ENCODE results near the gene PRDM5. TPM values are rescaled to one million over a fixed set of nuclear protein-coding genes. Genes with fewer than 3 reads are reported as not detected.

PRDM5 gene
- total RNA-seq (2011; cell fraction: chromatin; rRNA removed; ENCODE audit: low replicate concordance) = not detected in 2 replicates
- not detected in 2 replicates for total RNA-seq (2011; cell fraction: nucleolus; rRNA removed)
- total RNA-seq (2011; cell fraction: nucleoplasm; rRNA removed) = not detected in 2 replicates
- total RNA-seq (2014; rRNA removed) (not detected in 2 replicates), total RNA-seq (2014; rRNA removed; fragmentation: Illumina TruSeq; extraction: Trizol) (not detected in 2 replicates), total RNA-seq (2015; rRNA removed; fragmentation: Illumina TruSeq; extraction: Trizol) (not detected in 2 replicates), total RNA-seq (2021) (not detected in 2 replicates), polyA plus RNA-seq (2011; rRNA removed) (not detected in 2 replicates), polyA plus RNA-seq (2014; fragmentation: Illumina TruSeq; extraction: Trizol) (not detected in 2 replicates), polyA plus RNA-seq (2014; fragmentation: Nextera tagmentation; extraction: Ambion mirVana) (not detected), polyA plus RNA-seq (2014; rRNA removed) (not detected in 2 replicates), polyA minus RNA-seq (2011; rRNA and poly(A)+ RNA removed) (not detected in 2 replicates), Bru-seq, nascent RNA (percentile 1 among the genes with signal in this experiment), BruChase-seq, experiment 1, labeled RNA remaining after a 2-hour chase (percentile 0 among the genes with signal in this experiment), BruChase-seq, experiment 2, labeled RNA remaining after a 6-hour chase (percentile 1 among the genes with signal in this experiment)
- not detected in 2 replicates for polyA plus RNA-seq (2011; cell fraction: cytosol; rRNA removed)
- polyA plus RNA-seq (2011; cell fraction: nucleus; rRNA removed) = not detected in 2 replicates
- polyA plus RNA-seq (2012) = not detected in 2 replicates
- polyA minus RNA-seq (2011; cell fraction: cytosol; rRNA and poly(A)+ RNA removed) = not detected in 2 replicates
- not detected in 2 replicates for polyA minus RNA-seq (2011; cell fraction: nucleus; rRNA and poly(A)+ RNA removed)
- long read RNA-seq, experiment 1 = 0 reads
- long read RNA-seq, experiment 2 = 0 reads
- long read RNA-seq, experiment 3 = 0 reads

GRCh38 chr4:120922381-120923206, at the start of gene PRDM5:
Gene PRDM5, minus strand, starts transcription at chr4:120922726. Its CDS starts 118 bp downstream, at chr4:120922608.
- no peak within 1 kb of the TSS for H2AFZ ChIP-seq (ENCODE audit: low read depth, low read length)
- TF ChIP-seq ZNF24 (IDR thresholded peaks at IDR 0.05) (no peak), TAF9B (IDR thresholded peaks at IDR 0.05; ENCODE audit: partially characterized antibody) (no peak), IFI16 (CRISPR knock-in tag; IDR thresholded peaks at IDR 0.05) (no peak), RFX7 (CRISPR knock-in tag; IDR thresholded peaks at IDR 0.05) (no peak)
- TF ChIP-seq, protein P1, sequence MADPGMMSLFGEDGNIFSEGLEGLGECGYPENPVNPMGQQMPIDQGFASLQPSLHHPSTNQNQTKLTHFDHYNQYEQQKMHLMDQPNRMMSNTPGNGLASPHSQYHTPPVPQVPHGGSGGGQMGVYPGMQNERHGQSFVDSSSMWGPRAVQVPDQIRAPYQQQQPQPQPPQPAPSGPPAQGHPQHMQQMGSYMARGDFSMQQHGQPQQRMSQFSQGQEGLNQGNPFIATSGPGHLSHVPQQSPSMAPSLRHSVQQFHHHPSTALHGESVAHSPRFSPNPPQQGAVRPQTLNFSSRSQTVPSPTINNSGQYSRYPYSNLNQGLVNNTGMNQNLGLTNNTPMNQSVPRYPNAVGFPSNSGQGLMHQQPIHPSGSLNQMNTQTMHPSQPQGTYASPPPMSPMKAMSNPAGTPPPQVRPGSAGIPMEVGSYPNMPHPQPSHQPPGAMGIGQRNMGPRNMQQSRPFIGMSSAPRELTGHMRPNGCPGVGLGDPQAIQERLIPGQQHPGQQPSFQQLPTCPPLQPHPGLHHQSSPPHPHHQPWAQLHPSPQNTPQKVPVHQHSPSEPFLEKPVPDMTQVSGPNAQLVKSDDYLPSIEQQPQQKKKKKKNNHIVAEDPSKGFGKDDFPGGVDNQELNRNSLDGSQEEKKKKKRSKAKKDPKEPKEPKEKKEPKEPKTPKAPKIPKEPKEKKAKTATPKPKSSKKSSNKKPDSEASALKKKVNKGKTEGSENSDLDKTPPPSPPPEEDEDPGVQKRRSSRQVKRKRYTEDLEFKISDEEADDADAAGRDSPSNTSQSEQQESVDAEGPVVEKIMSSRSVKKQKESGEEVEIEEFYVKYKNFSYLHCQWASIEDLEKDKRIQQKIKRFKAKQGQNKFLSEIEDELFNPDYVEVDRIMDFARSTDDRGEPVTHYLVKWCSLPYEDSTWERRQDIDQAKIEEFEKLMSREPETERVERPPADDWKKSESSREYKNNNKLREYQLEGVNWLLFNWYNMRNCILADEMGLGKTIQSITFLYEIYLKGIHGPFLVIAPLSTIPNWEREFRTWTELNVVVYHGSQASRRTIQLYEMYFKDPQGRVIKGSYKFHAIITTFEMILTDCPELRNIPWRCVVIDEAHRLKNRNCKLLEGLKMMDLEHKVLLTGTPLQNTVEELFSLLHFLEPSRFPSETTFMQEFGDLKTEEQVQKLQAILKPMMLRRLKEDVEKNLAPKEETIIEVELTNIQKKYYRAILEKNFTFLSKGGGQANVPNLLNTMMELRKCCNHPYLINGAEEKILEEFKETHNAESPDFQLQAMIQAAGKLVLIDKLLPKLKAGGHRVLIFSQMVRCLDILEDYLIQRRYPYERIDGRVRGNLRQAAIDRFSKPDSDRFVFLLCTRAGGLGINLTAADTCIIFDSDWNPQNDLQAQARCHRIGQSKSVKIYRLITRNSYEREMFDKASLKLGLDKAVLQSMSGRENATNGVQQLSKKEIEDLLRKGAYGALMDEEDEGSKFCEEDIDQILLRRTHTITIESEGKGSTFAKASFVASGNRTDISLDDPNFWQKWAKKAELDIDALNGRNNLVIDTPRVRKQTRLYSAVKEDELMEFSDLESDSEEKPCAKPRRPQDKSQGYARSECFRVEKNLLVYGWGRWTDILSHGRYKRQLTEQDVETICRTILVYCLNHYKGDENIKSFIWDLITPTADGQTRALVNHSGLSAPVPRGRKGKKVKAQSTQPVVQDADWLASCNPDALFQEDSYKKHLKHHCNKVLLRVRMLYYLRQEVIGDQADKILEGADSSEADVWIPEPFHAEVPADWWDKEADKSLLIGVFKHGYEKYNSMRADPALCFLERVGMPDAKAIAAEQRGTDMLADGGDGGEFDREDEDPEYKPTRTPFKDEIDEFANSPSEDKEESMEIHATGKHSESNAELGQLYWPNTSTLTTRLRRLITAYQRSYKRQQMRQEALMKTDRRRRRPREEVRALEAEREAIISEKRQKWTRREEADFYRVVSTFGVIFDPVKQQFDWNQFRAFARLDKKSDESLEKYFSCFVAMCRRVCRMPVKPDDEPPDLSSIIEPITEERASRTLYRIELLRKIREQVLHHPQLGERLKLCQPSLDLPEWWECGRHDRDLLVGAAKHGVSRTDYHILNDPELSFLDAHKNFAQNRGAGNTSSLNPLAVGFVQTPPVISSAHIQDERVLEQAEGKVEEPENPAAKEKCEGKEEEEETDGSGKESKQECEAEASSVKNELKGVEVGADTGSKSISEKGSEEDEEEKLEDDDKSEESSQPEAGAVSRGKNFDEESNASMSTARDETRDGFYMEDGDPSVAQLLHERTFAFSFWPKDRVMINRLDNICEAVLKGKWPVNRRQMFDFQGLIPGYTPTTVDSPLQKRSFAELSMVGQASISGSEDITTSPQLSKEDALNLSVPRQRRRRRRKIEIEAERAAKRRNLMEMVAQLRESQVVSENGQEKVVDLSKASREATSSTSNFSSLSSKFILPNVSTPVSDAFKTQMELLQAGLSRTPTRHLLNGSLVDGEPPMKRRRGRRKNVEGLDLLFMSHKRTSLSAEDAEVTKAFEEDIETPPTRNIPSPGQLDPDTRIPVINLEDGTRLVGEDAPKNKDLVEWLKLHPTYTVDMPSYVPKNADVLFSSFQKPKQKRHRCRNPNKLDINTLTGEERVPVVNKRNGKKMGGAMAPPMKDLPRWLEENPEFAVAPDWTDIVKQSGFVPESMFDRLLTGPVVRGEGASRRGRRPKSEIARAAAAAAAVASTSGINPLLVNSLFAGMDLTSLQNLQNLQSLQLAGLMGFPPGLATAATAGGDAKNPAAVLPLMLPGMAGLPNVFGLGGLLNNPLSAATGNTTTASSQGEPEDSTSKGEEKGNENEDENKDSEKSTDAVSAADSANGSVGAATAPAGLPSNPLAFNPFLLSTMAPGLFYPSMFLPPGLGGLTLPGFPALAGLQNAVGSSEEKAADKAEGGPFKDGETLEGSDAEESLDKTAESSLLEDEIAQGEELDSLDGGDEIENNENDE (IDR thresholded peaks at IDR 0.05; ENCODE audit: low read depth, low read length) = no peak

More at GRCh38 chr4:120922381-120923206, at the start of gene PRDM5:
- 26% methylated on average over 51 of the region's 86 CpGs for WGBS (ENCODE audit: insufficient coverage, low coverage, missing lambda C conversion rate)
- Histone ChIP-seq H3K9ac (ENCODE audit: insufficient read depth in 1 of 2, low read depth in 2 of 2, low read length in 2 of 2) (no peak within 1 kb of the TSS), H4K20me1 (replicated peaks; ENCODE audit: control insufficient read depth, insufficient read depth, low read length) (no peaks in the 10 kb centered on the region), H3K9me3 (replicated peaks; ENCODE audit: control insufficient read depth, insufficient read depth, low read depth, low read length) (no peaks in the 10 kb centered on the region), H3K9me1 (ENCODE audit: control insufficient read depth, insufficient read depth, low read length) (no peaks in the 10 kb centered on the region), H3K36me3 (ENCODE audit: control insufficient read depth, insufficient read depth, low read length) (no peaks in the 10 kb centered on the region), H3K4me1 (replicated peaks in 1 of 2; ENCODE audit: control insufficient read depth in 2 of 2, insufficient read depth in 2 of 2, low read length in 2 of 2) (no peaks in the 10 kb centered on the region; a peak in 1 of 5 replicates), H3K4me3 (no peak within 1 kb of the TSS), H3K27ac (ENCODE audit: extremely low read depth, low read depth, low read length) (no peak within 1 kb of the TSS), H3K27me3 (ENCODE audit: control insufficient read depth in 2 of 2, insufficient read depth in 2 of 2, low read length in 2 of 2) (no peaks in the 10 kb centered on the region), H3K4me2 (ENCODE audit: insufficient read depth, low read length) (no peak within 1 kb of the TSS), H3K79me2 (ENCODE audit: control insufficient read depth, insufficient read depth, low read length) (no peaks in the 10 kb centered on the region)
- CTCF ChIA-PET (ENCODE audit: low intra/inter-chr PET ratio) = no interaction called here
- ATAC-seq (no peak), FAIRE-seq (no peak), DNase-seq (ENCODE audit: extremely low read depth in 1 of 4, low spot score in 3 of 4) (no peak)
- in situ Hi-C loops (cut with MboI) (no loop called here), intact Hi-C loops (cut with micrococcal nuclease) (no loop called here)
- no TSS peak for BruUV-seq (replicated peaks)
- POLR2A ChIA-PET = no interaction called here
